ENCODE results near the gene APMAP. TPM values are rescaled to one million over a fixed set of nuclear protein-coding genes. Genes with fewer than 3 reads are reported as not detected.

Gene APMAP
- total RNA-seq, 1 experiment from 2014 or later: 75.3 TPM

DNA sequence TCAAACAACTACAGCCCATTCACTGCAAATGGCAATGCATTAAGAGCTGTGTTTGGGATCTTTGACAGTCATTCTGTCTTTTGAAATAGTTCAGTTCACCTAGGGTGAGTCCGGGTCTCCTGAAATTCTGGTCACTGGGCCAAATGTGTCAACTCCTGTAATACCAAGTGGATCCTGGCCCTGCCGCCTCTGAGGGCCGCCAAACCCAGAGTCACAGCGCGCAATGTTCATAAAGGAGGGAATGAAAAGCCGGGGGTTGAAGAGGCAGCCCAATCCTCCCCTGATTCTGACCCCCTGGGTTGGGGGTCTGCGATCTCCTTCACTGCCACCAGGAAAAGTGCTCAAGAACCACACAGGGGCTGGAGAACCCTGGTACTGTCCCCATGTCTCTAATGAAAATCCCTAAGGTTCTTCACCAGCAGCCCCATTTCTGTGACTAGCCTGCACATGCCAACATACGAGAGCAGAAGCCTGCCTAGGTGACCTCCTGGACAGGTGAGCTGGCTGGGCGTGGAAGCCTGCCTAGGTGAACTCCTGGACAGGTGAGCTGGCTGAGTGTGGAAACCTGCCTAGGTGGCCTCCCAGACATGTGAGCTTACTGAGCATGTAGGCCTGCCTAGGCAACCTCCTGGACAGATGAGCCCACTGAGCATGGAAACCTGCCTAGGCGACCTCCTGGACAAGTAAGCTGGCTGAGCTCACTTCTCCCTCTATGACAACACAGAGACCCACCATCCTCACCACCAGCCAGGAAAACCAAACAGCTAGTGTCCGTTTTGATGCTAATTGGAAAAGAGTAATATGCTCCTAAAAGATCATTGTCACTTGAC lies 16.1 kb upstream of the APMAP start:
- H3K4me1 Mint-ChIP-seq (ENCODE audit: insufficient read depth, unreplicated experiment): no peaks in the 10 kb centered on the region
- peaks cover 11% of the 10 kb centered on the region for H3K27me3 Mint-ChIP-seq (ENCODE audit: insufficient read depth, unreplicated experiment)
- POLR2A ChIA-PET: interaction anchor here (0.8 to 3.0 kb wide), 5 partner anchors 10 to 53 kb away, joined by 3 to 10 read pairs (median 4); partner anchors contain the start of gene APMAP
- peaks cover 6% of the 10 kb centered on the region for H3K36me3 Mint-ChIP-seq (ENCODE audit: insufficient read depth, unreplicated experiment)
- no peak for DNase-seq (ENCODE audit: unreplicated experiment)
- no TSS peak for BruUV-seq (replicated peaks)
- H3K9me3 Mint-ChIP-seq (ENCODE audit: unreplicated experiment): no peaks in the 10 kb centered on the region
- H3K4me3 Mint-ChIP-seq (ENCODE audit: unreplicated experiment): no peak overlapping the region
- CTCF ChIA-PET: interaction anchor here (0.6 to 3.5 kb wide), 12 partner anchors 8 to 1905 kb away, joined by 3 to 19 read pairs (median 4); no protein-coding TSS in a partner anchor
- TF ChIP-seq, protein P1, sequence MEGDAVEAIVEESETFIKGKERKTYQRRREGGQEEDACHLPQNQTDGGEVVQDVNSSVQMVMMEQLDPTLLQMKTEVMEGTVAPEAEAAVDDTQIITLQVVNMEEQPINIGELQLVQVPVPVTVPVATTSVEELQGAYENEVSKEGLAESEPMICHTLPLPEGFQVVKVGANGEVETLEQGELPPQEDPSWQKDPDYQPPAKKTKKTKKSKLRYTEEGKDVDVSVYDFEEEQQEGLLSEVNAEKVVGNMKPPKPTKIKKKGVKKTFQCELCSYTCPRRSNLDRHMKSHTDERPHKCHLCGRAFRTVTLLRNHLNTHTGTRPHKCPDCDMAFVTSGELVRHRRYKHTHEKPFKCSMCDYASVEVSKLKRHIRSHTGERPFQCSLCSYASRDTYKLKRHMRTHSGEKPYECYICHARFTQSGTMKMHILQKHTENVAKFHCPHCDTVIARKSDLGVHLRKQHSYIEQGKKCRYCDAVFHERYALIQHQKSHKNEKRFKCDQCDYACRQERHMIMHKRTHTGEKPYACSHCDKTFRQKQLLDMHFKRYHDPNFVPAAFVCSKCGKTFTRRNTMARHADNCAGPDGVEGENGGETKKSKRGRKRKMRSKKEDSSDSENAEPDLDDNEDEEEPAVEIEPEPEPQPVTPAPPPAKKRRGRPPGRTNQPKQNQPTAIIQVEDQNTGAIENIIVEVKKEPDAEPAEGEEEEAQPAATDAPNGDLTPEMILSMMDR (IDR thresholded peaks at IDR 0.05; ENCODE audit: unreplicated experiment): no peak
- intact Hi-C loops (cut with micrococcal nuclease): no loop called here
- H3K27ac Mint-ChIP-seq (ENCODE audit: low read depth, unreplicated experiment): no peak overlapping the region

DNA sequence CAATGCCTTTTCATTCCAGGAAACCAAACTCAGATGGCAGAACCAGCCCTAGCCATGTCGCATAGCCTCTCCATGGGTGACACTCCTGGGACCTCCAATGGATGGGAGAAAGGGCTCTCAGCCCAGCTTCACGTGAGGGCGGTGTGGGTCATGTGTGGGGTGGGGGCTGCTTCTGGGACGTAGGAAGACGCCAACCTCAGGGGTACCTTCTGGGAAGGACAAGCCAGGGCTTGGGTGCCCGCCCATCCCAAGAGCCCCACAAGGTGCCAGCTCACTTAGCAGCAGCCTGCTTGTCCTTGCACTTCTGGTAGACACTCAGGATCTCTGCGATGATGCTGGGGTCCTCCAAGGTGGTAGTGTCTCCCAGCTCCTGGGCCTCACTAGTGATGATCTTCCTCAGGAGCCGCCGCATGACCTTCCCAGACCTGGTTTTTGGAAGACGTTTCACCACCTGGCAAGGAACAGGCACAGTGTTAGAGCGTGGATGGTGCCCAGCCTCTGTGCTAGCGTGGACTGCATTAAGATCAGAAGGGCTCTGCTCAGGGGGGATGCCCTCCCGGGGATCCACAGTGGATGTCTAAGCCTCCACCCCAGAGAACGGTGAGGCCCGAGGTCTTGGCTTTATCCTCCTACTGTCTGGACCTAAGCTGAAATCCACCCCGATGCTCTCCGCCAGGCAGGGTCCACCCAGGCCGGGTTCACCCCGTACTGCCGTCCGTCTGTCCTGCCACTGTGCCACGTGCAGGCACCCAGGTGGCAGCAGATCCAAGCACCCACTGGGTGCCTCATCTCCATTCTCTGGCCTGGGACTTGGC lies 15.1 kb upstream of the APMAP start:
- no peaks in the 10 kb centered on the region for H3K4me1 Mint-ChIP-seq (ENCODE audit: insufficient read depth, unreplicated experiment)
- no TSS peak for BruUV-seq (replicated peaks)
- ChIA-PET POLR2A (interaction anchor here (1.0 to 3.0 kb wide), 3 partner anchors 10 to 24 kb away, joined by 3 to 10 read pairs (median 4); partner anchors contain the start of gene APMAP), CTCF (interaction anchor here (0.6 to 3.5 kb wide), 6 partner anchors 12 to 66 kb away, joined by 3 to 19 read pairs (median 8); no protein-coding TSS in a partner anchor)
- H3K27ac Mint-ChIP-seq (ENCODE audit: low read depth, unreplicated experiment): no peak overlapping the region
- no peak for DNase-seq (ENCODE audit: unreplicated experiment)
- peaks cover 6% of the 10 kb centered on the region for H3K9me3 Mint-ChIP-seq (ENCODE audit: unreplicated experiment)
- H3K27me3 Mint-ChIP-seq (ENCODE audit: insufficient read depth, unreplicated experiment): peaks cover 11% of the 10 kb centered on the region
- TF ChIP-seq, protein P1 (IDR thresholded peaks at IDR 0.05; ENCODE audit: unreplicated experiment): no peak
- intact Hi-C loops (cut with micrococcal nuclease): no loop called here
- H3K36me3 Mint-ChIP-seq (ENCODE audit: insufficient read depth, unreplicated experiment): peaks cover 6% of the 10 kb centered on the region
- H3K4me3 Mint-ChIP-seq (ENCODE audit: unreplicated experiment): no peak overlapping the region

DNA sequence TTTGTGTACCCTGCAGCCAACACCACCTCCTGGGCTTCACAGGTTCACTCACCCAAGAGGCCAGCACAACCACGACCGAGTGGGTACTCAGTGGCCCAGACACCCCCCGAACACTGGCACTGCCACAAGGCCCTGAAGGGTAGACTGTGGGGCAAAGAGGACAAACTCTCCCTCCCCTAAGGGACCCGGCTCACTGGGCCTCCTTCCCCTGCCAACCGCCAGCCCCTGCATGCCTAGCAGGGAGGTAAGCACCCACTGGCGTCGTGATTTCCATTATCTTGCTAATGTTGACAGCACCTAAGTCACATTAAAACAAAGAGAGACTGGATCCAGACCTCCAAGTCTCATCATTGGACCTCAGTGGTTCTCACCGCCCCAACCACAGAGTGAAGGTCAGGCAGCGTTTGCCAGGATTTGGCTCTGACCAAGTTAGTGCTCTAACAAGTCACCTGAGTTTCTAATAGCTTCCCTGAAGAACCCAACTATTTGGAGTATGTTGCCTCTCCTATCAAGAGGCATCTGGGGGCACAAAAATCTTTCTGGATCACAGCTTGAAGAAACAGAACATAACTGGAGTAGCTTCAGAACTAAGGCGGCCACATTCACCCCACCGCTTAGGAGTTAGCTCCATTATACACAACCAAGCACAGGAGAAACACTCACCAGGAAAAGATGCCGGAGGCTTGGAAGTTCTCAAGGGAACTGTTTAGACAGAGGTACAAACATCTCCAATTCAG lies 14.0 kb upstream of the APMAP start:
- peaks cover 8% of the 10 kb centered on the region for H3K9me3 Mint-ChIP-seq (ENCODE audit: unreplicated experiment)
- BruUV-seq (replicated peaks): no TSS peak
- ChIA-PET POLR2A (interaction anchor here (0.6 to 1.6 kb wide), 3 partner anchors 11 to 70 kb away, joined by 3 to 4 read pairs (median 3); no protein-coding TSS in a partner anchor), CTCF (interaction anchor here (0.7 to 3.5 kb wide), 5 partner anchors 13 to 392 kb away, joined by 3 to 19 read pairs (median 4); no protein-coding TSS in a partner anchor)
- no peak overlapping the region for H3K4me3 Mint-ChIP-seq (ENCODE audit: unreplicated experiment)
- peaks cover 11% of the 10 kb centered on the region for H3K27me3 Mint-ChIP-seq (ENCODE audit: insufficient read depth, unreplicated experiment)
- peaks cover 6% of the 10 kb centered on the region for H3K36me3 Mint-ChIP-seq (ENCODE audit: insufficient read depth, unreplicated experiment)
- TF ChIP-seq, protein P1 (IDR thresholded peaks at IDR 0.05; ENCODE audit: unreplicated experiment): no peak
- intact Hi-C loops (cut with micrococcal nuclease): no loop called here
- no peak for DNase-seq (ENCODE audit: unreplicated experiment)
- peak overlapping the region; percentile 35 for H3K27ac Mint-ChIP-seq (ENCODE audit: low read depth, unreplicated experiment)
- no peaks in the 10 kb centered on the region for H3K4me1 Mint-ChIP-seq (ENCODE audit: insufficient read depth, unreplicated experiment)

Data from MCF 10A (cell line).